GM12878 (cell line): Measurements from ENCODE around the gene FAM170B. TPM values are rescaled to one million over a fixed set of nuclear protein-coding genes. Genes with fewer than 3 reads are reported as not detected.

Experiments used
- ATAC-seq: fragments of 200-7000 bp; cut with Tn5 transposase; 3 replicates; pipeline ENCODE4 v1.9.1; 2020; ENCODE audit warnings: mild to moderate bottlenecking, moderate library complexity
- BruUV-seq: library from RNA; stranded (reverse); fragments of 400-500 nt; replicated peaks from 2 replicates; lab custom pipeline; 2021; lab: Mats Ljungman, UMichigan
- CTCF ChIA-PET: fragments of 300-600 bp; sonication (Branson Sonifier 250); formaldehyde crosslinking; extraction: SDS; loops from one replicate; lab custom pipeline; 2021; ENCODE audit warnings: inconsistent platforms; lab: Yijun Ruan, JAX
- POLR2A ChIA-PET: fragments of 350-600 bp; formaldehyde crosslinking; extraction: SDS; loops from one replicate; lab custom pipeline; 2021; ENCODE audit warnings: inconsistent platforms; lab: Charles Lee
- RAD21 ChIA-PET: fragments of 300-600 bp; sonication (Branson Sonifier 250); formaldehyde crosslinking; loops from one replicate; lab custom pipeline; 2023; ENCODE audit warnings: antibody characterized with exemption; ENCODE audit not compliant: unreplicated experiment; lab: Charles Lee
- SMC1A ChIA-PET: fragments of 300-600 bp; sonication (Branson Sonifier 250); formaldehyde crosslinking; loops from one replicate; lab custom pipeline; 2023; ENCODE audit not compliant: unreplicated experiment, uncharacterized antibody; lab: Charles Lee
- DNase-seq: peaks from one replicate; pipeline ENCODE4 v3.0.0-alpha.2; 2011; ENCODE audit warnings: low read depth, low spot score
- FAIRE-seq: peaks from 3 replicates; lab custom pipeline; 2011; peaks lifted over from hg19 to GRCh38; lab: Jason Lieb, UNC
- H2AFZ ChIP-seq: 2 replicates; pipeline ENCODE4 v1.6.0; 2011; ENCODE audit warnings: low read depth, low read length, control low read depth; ENCODE audit not compliant: control insufficient read depth
- H3K27ac ChIP-seq: 2 replicates; pipeline ENCODE4 v1.5.1; 2011; ENCODE audit warnings: control low read depth; ENCODE audit not compliant: control insufficient read depth, insufficient read depth
- H3K27me3 ChIP-seq, 2 experiments: replicated peaks in 1 of 2; 2 replicates each; pipeline versions ENCODE4 v1.6.0 to v1.6.1; 2011; ENCODE audit warnings: low read length in 1 of 2; ENCODE audit not compliant: control insufficient read depth in 2 of 2, insufficient read depth in 2 of 2
- H3K36me3 ChIP-seq, 2 experiments: 2 replicates each; pipeline ENCODE4 v1.5.1; 2011; ENCODE audit warnings: low read length in 1 of 2; ENCODE audit not compliant: control insufficient read depth in 2 of 2, insufficient read depth in 2 of 2
- H3K4me1 ChIP-seq: 2 replicates; pipeline ENCODE4 v1.6.1; 2011; ENCODE audit warnings: mild to moderate bottlenecking, low read length, moderate library complexity, mixed read lengths; ENCODE audit not compliant: control insufficient read depth, insufficient read depth
- H3K4me2 ChIP-seq: 2 replicates; pipeline ENCODE4 v1.6.0; 2011; ENCODE audit warnings: control low read depth; ENCODE audit not compliant: control insufficient read depth, insufficient read depth
- H3K4me3 ChIP-seq: fragments of 200-600 bp; sonication (generic); 2 replicates; pipeline ENCODE4 v1.5.1; 2016
- H3K79me2 ChIP-seq: 2 replicates; pipeline ENCODE4 v1.6.0; 2011; ENCODE audit warnings: low read length; ENCODE audit not compliant: control insufficient read depth, insufficient read depth
- H3K9ac ChIP-seq: 2 replicates; pipeline ENCODE4 v1.8.0; 2011; ENCODE audit warnings: low read length, control low read depth, mixed read lengths; ENCODE audit not compliant: control insufficient read depth, insufficient read depth
- H3K9me3 ChIP-seq: replicated peaks from 3 replicates; pipeline ENCODE4 v1.5.1; 2011; ENCODE audit warnings: mild to moderate bottlenecking, low read length; ENCODE audit not compliant: control insufficient read depth, insufficient read depth
- H4K20me1 ChIP-seq: 2 replicates; pipeline ENCODE4 v1.6.0; 2011; ENCODE audit not compliant: control insufficient read depth, insufficient read depth
- E2F8 ChIP-seq: fragments of 450-650 bp; IDR thresholded peaks from 2 replicates; pipeline ENCODE4 v1.6.1; 2018; ENCODE audit warnings: mild to moderate bottlenecking, low read depth, moderate library complexity; ENCODE audit not compliant: partially characterized antibody
- EED ChIP-seq: sonication (generic); IDR thresholded peaks from 2 replicates; pipeline ENCODE4 v1.6.1; 2016; ENCODE audit warnings: antibody characterized with exemption, low read depth
- ELK1 ChIP-seq: IDR thresholded peaks from 2 replicates; pipeline ENCODE4 v1.6.1; 2012; ENCODE audit warnings: low read depth, low read length, improper control_type of control experiment
- HDGF ChIP-seq: fragments of 450-650 bp; IDR thresholded peaks from 2 replicates; pipeline ENCODE4 v1.6.1; 2016; ENCODE audit warnings: antibody characterized with exemption
- MEF2B ChIP-seq: fragments of 450-650 bp; IDR thresholded peaks from 2 replicates; pipeline ENCODE4 v1.6.1; 2018; ENCODE audit warnings: mild to moderate bottlenecking, moderate library complexity; ENCODE audit not compliant: partially characterized antibody, poor library complexity, severe bottlenecking
- MTA2 ChIP-seq: fragments of 450-650 bp; IDR thresholded peaks from 2 replicates; pipeline ENCODE4 v1.6.1; 2016; ENCODE audit warnings: low read depth, mild to moderate bottlenecking, moderate library complexity
- NFYA ChIP-seq: IDR thresholded peaks from 2 replicates; pipeline ENCODE4 v1.6.1; 2011; ENCODE audit warnings: low read depth, mild to moderate bottlenecking, low read length, improper control_type of control experiment, borderline replicate concordance
- NR2F1 ChIP-seq: fragments of 450-650 bp; conservative IDR thresholded peaks from 2 replicates; pipeline ENCODE4 v1.6.1; 2017; ENCODE audit warnings: mild to moderate bottlenecking
- POLR2A ChIP-seq: IDR thresholded peaks from 2 replicates; pipeline ENCODE4 v1.6.1; 2011; ENCODE audit warnings: low read depth, mild to moderate bottlenecking, low read length
- RUNX3 ChIP-seq: IDR thresholded peaks from 2 replicates; pipeline ENCODE4 v1.6.1; 2012; ENCODE audit warnings: low read length, inconsistent platforms
- SMAD1 ChIP-seq: fragments of 450-650 bp; IDR thresholded peaks from 2 replicates; pipeline ENCODE4 v1.6.1; 2018; ENCODE audit warnings: mild to moderate bottlenecking, low read depth; ENCODE audit not compliant: partially characterized antibody
- TAF1 ChIP-seq: IDR thresholded peaks from 2 replicates; pipeline ENCODE4 v1.6.1; 2011; ENCODE audit warnings: mild to moderate bottlenecking, low read depth, low read length, borderline replicate concordance
- USF2 ChIP-seq: IDR thresholded peaks from 2 replicates; pipeline ENCODE4 v1.6.1; 2011; ENCODE audit warnings: low read depth, low read length, improper control_type of control experiment, borderline replicate concordance
- YBX1 ChIP-seq: fragments of 450-650 bp; IDR thresholded peaks from 2 replicates; pipeline ENCODE4 v1.6.1; 2016; ENCODE audit warnings: antibody characterized with exemption
- WGBS: methylation state at CpG from one replicate; pipeline ENCODE4 v1.1.6; 2016; ENCODE audit warnings: low lambda C conversion rate; ENCODE audit not compliant: insufficient replicate concordance, insufficient coverage; ENCODE audit errors: missing lambda C conversion rate; 5-methylcytosine and 5-hydroxymethylcytosine counted together
- in situ Hi-C: fragments of 300-500 bp; cut with MboI; formaldehyde crosslinking; loops from 9 replicates; pipeline ENCODE4 v1.14.3; 2018; ENCODE audit warnings: mixed read lengths
- intact Hi-C: fragments of 100-400 bp; cut with micrococcal nuclease; formaldehyde crosslinking; loops from one replicate; pipeline ENCODE4 v1.14.2; 2022; ENCODE audit not compliant: unreplicated experiment
- polyA plus RNA-seq, 11 experiments: library from polyadenylated mRNA; depleted of rRNA in 4 of 11; unstranded in 6 of 11; stranded (reverse) in 5 of 11; fragments of >200 nt; fragmentation: Nextera tagmentation in 4 of 11; fragmentation: Illumina TruSeq in 1 of 11; extraction: Ambion mirVana in 4 of 11; extraction: Trizol in 1 of 11; gene quantifications; 1 replicate in 1 of 11; 2 replicates in 10 of 11; pipeline versions ENCODE4 v1.2.1 to v1.2.3, GENCODE V29; 2011 to 2016; ENCODE audit warnings: inconsistent platforms in 2 of 11, missing spikeins in 2 of 11, low read depth in 1 of 11
- total RNA-seq, 4 experiments: library from RNA; depleted of rRNA in 3 of 4; stranded (reverse); fragments of >200 nt in 3 of 4; fragmentation: Illumina TruSeq in 1 of 4; extraction: Trizol in 1 of 4; gene quantifications; 2 replicates each; pipeline versions ENCODE4 v1.2.1 to v1.2.3, GENCODE V29; 2013 to 2021

The FAM170B gene
- total and polyA plus RNA-seq, 10 of the 15 experiments (the other 5 are each of a cell fraction or from before 2014, with no cell fraction given) = not detected

GRCh38 chr10:49089152-49089551 lies 44.7 kb downstream of the FAM170B start:
- 23% methylated on average over 2 of the region's 2 CpGs for WGBS
- RAD21 ChIA-PET = no interaction called here
- Histone ChIP-seq H3K4me1 (no peaks in the 10 kb centered on the region), H2AFZ (no peak overlapping the region), H3K36me3 (no peaks in the 10 kb centered on the region), H3K4me3 (no peak overlapping the region), H3K27me3 (no peaks in the 10 kb centered on the region; a peak in 1 of 4 replicates), H3K4me2 (no peak overlapping the region), H4K20me1 (no peaks in the 10 kb centered on the region), H3K79me2 (no peaks in the 10 kb centered on the region), H3K9me3 (peaks cover 2% of the 10 kb centered on the region; the same call in 1 of the 3 replicates), H3K27ac (no peak overlapping the region), H3K9ac (no peak overlapping the region)
- DNase-seq (no peak), ATAC-seq (no peak), FAIRE-seq (no peak)
- SMC1A ChIA-PET = interaction anchor here (0.9 to 1.5 kb wide), 3 partner anchors 9 to 117 kb away, joined by 3 to 7 read pairs (median 3); no protein-coding TSS in a partner anchor
- intact Hi-C loops (no loop called here), in situ Hi-C loops (no loop called here)
- CTCF ChIA-PET = interaction anchor here (1.1 to 1.2 kb wide), 2 partner anchors 42 to 422 kb away, joined by 3 read pairs; no protein-coding TSS in a partner anchor
- no TSS peak for BruUV-seq
- no peak for TF ChIP-seq MEF2B
- TF ChIP-seq E2F8 = no peak
- TF ChIP-seq USF2 = no peak
- no peak for TF ChIP-seq TAF1
- TF ChIP-seq HDGF = no peak
- no peak for TF ChIP-seq NFYA
- no peak for TF ChIP-seq POLR2A
- no peak for TF ChIP-seq EED
- TF ChIP-seq YBX1 = no peak
- TF ChIP-seq NR2F1 = no peak
- TF ChIP-seq MTA2 = no peak
- TF ChIP-seq SMAD1 = no peak
- TF ChIP-seq ELK1 = no peak
- TF ChIP-seq RUNX3 = no peak
- TF ChIP-seq, all 136 proteins: peak for 0
- POLR2A ChIA-PET = no interaction called here
